Suppressor macrophage treated with lipopolysaccharide for 1 hour (primary cell): Measurements from ENCODE around the gene KIF27.
"Not testable (repeated sequence)": the region's sequence is repeated elsewhere in the genome, so short reads cannot be mapped to it uniquely, and the experiment has no call there.

Experiments used
- DNase-seq, 3 donors: peaks; one replicate each; pipeline ENCODE4 v3.0.0-alpha.2; 2020 to 2022

KIF27 gene, protein sequence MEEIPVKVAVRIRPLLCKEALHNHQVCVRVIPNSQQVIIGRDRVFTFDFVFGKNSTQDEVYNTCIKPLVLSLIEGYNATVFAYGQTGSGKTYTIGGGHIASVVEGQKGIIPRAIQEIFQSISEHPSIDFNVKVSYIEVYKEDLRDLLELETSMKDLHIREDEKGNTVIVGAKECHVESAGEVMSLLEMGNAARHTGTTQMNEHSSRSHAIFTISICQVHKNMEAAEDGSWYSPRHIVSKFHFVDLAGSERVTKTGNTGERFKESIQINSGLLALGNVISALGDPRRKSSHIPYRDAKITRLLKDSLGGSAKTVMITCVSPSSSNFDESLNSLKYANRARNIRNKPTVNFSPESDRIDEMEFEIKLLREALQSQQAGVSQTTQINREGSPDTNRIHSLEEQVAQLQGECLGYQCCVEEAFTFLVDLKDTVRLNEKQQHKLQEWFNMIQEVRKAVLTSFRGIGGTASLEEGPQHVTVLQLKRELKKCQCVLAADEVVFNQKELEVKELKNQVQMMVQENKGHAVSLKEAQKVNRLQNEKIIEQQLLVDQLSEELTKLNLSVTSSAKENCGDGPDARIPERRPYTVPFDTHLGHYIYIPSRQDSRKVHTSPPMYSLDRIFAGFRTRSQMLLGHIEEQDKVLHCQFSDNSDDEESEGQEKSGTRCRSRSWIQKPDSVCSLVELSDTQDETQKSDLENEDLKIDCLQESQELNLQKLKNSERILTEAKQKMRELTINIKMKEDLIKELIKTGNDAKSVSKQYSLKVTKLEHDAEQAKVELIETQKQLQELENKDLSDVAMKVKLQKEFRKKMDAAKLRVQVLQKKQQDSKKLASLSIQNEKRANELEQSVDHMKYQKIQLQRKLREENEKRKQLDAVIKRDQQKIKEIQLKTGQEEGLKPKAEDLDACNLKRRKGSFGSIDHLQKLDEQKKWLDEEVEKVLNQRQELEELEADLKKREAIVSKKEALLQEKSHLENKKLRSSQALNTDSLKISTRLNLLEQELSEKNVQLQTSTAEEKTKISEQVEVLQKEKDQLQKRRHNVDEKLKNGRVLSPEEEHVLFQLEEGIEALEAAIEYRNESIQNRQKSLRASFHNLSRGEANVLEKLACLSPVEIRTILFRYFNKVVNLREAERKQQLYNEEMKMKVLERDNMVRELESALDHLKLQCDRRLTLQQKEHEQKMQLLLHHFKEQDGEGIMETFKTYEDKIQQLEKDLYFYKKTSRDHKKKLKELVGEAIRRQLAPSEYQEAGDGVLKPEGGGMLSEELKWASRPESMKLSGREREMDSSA (N-terminal part only)

DNA sequence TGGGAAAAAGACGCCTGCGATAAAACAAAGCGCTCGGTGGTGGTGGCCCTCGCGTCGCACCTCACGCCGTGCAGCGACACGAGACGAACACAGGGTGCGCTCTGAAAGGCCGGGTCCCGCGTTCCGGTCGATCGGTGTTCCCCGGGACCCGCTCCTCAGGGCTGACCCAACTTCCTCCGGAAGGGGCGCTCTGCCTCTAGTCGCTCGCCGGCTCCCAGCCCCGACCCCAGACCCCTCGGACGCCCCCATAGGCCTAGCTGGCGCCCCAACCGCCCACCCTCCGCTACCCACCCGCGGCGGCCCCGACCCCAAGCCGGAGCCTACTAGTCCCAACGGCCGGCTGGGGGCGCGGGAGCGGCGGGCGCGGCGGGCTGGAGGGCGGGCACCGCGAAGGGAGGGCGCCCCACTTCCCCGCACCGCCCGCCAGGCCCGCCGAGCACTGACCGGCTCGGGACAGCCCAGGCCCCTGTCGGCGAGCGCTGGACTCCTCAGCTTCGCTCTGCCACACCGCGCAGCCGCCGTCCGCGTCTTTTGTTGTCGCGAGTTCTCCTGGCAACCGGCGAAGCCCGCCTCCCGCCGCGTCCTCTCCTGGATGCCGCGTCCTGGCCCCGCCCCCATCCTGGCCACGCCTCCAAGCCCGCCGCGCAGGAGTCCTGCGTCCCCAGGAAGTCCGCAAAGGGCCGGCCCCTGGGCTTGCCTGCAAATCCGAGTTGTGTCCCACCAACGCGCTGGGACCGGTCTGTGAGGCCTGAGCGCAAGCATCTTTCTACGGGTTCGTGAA, at the start of gene KIF27:
KIF27 (minus strand) TSS at position 506 of the 781 bp plus-strand sequence. CDS start 5,841 bp downstream, outside the sequence.
- DNase-seq: peak; percentile 99

DNA sequence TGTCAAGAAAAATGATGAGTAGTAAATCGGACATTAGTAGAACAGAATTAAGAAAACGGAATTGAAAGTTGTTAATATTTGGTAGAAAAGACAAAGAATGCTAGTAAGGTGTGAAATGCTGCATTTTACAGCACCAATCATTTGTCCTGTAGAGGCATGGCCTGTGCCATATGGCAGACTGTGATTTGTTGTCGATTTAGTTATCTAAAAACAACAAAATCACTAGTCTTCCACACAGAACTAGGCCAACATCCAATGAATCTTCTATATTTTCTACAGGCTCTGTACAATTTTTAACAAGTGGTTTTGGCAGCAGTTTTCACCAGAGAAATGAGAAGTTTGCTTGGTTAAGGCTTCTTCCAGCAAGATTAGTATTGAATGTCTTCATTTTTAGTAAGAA, 48.4 kb upstream of the KIF27 start:
- no peak for DNase-seq

DNA sequence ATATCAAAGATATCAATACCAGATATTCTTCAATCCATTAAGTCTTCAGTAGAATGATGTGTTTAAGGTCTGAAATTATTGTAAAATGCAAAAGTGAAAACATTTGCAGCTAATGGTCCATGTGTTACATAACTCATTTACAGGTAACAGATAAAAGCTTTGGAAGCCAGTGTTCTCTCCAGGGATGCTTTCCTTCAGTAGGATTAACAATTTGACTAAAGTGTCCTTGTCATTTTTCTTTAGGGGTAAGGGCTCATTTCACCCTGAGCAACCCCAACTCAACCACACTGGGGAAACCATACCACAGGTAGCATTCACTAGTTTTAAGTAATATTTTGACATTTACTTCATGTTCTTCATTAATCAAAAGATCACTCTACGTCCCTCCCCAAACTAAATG, 45.8 kb upstream of the KIF27 start:
- DNase-seq: no peak

DNA sequence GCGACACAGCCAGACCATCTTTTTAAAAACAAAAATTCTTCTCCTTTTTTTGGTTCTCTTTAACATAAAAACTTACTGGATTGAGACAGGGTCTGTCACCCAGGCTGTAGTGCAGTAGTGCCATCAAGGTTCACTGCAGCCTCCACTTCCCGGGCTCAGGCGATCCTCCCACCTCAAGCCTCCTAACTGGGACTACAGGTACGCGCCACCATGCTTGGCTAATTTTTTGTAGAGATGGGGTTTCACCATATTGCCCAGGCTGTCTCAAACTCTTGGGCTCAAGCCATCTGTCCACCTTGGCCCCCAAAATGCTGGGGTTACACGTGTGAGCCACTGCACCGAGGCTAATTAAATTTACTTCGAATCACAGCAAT, 45.0 kb upstream of the KIF27 start:
- DNase-seq: no peak

DNA sequence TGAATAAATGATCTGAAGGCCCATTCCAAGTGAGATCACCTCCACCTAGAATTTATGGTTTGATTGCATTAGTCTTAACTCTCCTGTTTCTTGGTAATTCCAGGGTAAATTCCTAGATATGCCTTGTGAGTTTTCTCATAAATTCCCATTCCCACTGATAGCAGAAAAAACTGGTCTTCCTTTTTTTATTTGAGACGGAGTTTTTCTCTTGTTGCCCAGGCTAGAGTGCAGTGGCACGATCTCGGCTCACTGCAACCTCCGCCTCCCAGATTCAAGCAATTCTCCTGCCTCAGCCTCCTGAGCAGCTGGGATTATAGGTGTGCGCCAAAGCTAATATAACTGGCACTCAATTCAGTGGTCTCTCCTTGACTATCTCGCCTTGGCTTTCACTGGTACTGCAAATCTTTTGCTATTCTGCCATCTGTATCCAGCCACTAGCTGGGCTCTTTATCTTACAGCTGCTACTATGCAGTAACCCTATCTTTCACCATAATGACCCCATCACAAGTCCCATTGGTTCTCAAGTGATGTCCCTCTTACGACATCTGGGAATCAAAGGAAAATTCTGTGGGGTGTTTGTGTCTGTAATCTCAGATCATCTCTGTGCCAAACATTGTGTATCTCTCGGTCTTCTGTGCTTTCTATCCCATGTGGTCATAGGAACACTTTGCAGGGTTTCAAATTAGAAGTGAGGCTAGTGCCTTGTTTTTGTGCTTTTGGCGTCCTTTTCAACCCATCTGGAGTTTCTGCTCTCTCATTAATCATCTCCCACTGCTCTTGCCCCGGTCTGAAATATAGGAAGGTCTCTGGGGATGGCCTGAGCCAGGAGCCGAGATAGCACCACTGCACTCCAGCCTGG, 44.3 kb upstream of the KIF27 start:
- peak in 2 of 3 donors; percentile 15 to 29 for DNase-seq

DNA sequence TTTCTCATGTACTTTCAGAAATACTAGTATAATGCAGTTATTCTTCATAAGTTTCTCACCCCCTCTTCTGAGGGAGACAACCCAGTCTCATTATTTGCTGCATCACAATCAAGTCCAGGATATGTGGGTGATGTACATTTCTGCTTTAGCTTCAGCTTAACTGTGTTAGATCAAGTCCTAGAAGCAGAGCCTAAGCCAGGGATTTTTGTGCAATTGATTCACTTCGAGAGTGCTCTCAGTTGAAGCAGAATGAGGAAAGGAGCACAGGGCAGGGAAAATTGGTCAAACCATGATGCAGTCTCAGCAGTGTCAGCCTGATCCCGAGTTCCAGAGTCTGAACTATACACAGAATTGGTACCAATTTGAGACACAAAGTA, 43.7 kb upstream of the KIF27 start:
- DNase-seq: no peak

DNA sequence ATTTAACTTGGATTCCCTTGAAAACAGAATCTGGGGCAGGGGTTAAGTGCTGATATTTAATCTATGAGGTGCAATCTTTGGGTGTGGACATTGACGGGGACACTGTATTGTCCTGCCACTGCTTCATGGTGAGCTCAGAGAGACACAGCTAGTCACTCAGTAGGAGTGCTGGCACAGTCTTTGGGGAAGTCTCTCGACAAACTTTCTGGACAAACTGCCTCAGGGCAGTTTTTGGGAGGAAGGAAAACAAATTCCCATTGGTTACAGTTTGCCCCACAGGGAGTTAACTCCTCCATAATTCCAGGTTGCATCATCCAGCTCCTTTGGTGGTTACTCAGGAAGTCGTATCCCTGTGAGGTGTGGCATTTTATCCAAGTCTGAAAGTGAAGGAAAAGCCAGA, 40.9 kb upstream of the KIF27 start:
- no peak for DNase-seq

DNA sequence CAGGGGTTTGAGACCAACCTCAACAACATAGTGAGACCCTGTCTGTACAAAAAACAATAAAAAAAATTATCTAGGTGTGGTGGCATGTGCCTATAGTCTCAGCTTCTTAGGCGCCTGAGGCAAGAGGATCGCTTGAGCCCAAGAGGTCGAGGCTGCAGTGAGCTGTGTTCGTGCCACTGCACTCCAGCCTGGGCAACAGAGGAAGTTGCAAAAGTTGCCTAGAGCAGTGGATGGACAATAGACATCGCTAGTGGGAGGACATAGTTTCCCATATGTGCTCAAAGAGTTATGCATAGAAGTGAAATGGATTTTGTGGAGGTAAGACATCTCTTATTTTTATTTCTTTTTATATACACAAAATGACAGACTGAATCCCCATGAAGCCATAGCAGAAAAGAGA, 39.8 kb upstream of the KIF27 start:
- DNase-seq: peak in 2 of 3 donors; percentile 15 to 22

DNA sequence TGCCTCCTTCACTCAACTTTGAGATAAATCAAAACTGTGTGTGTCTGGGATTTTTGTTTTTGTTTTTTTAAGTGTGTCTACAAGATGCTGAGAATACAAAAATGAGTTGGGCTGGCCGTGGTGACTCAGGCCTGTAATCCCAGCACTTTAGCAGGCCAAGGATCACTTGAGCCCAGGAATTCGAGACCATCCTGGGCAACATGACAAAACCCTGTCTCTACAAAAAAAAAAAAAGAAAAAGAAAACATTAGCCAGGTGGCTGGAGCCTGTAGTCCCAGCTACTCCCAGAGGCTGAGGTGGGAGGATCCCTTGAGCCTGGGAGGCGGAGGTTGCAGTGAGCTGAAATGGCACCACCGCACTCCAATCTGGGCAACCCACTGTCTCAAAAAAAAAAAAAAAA, 37.8 kb upstream of the KIF27 start:
- DNase-seq: no peak

DNA sequence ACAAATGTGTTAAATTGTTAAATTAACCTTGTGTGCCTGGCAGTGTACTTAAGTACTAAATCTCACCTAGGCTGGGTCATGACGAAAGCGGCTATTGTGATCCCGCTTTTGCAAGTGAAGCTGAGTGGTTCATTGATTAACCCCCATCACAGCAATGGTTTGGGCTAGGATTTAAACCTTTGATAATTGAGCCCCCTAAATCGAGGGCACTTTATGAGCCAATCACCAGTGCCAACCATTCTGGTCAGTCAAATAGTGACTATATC, 35.9 kb upstream of the KIF27 start:
- DNase-seq: no peak

DNA sequence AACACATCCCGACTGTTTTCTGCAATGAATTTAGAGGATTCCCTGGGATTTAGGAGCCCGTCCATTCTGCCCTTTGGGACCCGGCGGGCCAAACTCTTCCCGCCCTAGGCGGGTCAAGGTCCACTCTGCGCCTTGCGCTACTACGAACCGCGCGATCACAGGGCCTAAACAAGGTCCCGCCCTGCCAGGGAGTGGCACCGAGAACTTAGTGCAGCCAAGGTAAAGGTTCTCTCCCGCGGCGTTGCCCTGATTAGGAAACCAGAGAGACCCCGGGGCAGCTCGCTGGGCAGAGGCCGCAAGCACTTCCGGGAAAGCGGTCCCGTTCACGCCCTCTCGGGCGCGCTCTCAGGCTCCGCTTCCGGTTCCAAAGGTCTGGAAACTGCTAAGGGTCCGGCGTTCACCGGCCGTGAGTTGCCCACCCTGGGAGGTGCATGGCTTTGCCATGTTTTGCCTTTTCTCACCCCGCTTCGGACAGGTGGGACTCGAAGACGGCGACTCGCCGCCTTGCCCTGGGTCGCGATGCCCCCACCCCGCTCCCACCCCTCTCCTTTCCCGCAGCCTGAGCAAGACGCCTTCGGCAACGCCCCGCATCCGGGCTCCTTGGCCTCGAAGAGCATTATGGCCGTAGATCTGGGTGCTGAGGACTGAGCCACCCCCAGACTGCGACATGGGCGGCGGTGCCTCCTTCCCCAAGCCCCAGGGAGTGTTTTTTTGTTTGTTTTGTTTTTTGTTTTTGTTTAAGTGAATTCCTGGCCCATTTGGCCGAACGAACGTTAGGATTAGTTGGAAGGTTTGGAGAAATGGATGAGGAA, 35.4 kb upstream of the KIF27 start:
- DNase-seq: peak; percentile 76 to 83 (median 78)

DNA sequence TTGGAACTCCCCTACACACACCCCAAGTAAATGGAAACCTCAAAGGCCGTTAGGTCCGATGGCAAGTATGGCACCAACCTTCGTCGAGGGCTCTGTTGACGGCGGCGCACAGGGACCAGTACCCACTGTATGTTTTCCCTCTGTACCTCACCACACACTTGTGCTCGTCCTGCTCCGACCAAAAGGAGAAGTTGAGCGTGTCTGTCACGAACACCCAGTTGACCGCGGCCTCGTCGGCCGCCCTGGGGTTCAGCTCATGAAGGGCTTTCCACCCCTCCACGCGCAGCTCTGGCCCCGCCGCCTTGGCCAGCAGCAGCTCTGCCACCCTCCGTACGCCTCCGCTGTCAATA, 34.8 kb upstream of the KIF27 start:
- peak; percentile 72 to 76 (median 76) for DNase-seq

DNA sequence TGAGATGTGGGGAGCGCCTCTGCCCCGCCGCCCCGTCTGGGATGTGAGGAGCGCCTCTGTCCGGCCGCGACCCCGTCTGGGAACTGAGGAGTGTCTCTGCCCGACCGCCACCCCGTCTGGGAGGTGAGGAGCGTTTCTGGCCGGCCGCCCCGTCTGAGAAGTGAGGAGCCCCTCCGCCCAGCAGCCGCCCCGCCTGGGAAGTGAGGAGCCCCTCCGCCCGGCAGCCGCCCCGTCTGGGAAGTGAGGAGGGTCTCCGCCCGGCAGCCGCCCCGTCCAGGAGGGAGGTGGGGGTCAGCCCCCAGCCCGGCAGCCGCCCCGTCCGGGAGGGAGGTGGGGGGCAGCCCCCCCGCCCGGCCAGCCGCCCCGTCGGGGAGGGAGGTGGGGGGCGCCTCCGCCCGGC, 26.9 kb upstream of the KIF27 start:
- not testable (repeated sequence) for DNase-seq

DNA sequence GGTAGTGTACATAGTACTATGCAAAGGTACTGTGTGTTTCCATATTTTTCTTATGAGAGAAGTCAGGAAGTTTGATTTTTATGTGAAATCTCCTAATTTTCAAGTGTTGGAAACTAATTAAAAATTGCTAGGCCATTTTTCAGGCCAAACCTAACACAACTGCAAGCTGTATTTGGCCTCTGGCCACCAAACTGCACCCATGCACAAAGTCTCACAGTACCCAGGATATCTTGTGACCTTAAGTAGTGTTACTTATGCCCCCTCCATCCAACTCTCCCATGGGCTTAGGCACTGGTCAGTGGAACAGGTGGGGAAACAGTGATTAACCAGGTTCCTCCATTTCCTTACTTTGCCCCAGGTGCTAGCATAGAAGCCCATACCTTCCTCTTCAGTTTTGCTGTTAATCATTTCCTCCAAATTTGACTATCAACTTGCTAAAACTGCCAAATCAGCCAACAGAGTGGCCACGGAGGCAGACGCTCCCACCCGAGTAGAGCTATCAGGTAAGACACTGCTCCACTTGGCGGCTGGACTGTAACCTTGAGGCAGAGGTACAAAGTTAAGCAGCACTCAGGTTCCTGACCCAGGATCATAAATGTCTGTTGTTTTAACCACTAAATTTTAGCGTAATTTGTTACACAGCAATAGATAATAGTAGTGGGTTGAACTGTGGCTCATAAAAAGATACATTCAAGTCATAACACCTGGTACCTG, 19.5 kb upstream of the KIF27 start:
- DNase-seq: no peak

DNA sequence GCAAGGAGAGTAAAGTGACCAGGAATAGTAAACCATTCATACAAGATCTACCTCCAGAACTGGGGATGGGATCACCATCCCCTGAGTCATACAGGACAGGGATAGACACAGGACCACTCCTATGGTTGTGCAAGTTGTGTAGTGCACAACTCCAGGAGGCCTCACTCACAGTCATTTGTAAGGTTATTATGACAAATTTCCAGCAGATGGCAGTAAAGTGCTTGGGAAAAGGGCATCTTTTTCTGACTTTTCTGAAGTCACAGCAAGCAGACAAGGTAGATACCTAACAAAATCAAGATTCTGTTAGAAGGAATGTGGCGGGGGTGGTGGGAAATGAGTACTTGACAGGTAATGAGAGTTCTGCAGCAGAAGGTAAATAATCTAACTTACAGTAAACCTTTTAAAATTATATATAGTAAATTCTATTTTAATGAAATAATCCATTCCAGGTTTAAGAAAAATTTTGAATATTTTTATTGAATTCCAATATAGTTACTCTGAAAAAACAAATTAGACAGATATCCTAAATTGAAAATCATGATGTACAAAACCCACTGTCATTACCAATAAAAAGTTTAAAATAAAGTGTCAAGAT, 16.7 kb upstream of the KIF27 start:
- DNase-seq: peak; percentile 75 to 90 (median 86)

DNA sequence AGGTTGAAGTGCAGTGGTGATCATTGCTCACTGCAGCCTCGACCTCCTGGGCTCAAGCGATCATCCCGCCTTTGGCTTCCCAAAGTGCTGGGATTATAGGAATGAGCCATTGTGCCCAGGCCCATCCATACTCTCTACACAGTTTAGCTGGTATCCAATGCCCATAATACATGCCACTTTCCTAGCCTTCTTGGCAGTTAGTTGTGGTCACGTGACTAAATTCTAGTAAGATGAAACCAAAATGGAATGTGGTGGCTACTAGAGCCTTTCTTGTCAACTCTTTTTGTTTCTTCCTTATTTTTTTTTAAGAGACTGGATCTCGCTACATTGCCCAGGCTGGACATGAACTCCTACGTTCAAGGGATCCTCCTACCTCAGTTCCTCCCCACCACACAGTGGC, 15.3 kb upstream of the KIF27 start:
- DNase-seq: no peak

DNA sequence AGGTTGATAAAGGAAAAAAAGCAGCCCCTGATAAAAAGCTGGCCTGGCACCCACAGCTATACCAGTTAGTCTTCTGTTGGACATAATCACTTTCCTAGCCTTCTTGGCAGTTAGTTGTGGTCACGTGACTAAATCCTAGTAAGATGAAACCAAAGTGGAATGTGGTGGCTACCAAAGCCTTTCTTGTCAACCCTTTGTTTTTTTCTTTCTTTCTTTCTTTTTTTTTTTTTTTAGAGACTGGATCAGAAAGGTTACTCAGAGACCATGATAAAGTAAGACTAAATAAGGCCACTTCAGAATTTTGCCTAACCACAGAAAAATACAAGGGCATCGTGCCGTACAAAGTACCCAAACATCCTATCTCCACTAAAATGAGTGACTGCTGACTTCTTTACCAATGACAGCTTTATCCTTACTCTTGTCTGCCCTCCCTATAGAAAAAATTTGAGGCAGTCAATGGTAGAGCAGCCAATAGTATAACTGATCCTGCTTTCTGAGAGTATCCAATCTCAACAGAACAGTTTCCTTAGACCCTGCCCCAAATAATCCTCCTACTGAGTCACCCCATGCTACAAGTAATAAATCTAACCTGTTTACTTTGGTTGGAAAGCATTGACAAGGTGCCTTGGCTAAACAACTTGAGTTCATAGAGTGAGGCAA, 14.2 kb upstream of the KIF27 start:
- no peak for DNase-seq

DNA sequence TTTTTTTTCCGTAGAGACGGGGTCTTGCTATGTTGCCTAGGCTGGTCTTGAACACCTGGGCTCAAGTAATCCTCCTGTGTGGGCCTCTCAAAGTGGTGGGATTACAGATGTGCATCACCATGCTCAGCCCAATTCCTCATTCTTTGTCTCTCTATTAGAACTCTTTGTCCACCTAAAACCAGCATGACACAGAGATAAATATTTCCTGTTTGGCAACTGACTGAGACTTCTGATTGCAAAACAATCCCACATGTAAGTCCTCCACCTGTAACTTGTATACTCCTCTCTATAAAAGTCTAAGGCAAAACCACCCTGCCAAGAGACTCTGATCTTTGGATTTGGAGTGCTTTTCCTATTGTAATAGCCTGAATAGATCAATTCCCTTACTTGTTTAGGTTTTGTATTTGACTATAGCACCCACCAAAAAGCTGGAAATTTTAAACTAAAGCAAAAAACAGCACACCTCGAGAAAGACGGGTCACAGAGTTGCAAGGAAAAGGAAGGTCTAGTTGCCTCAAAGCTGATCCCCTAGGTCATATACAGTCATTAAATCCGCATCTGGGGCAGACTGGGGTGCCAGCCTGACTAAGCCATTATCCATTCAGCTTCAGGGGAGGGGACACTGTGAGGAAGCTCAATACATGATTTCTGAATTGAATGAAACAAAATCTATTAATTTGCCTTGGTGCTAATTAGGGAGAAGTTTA, 13.5 kb upstream of the KIF27 start:
- DNase-seq: no peak
